ENCODE data around the gene PTGS1.

The PTGS1 gene

DNA sequence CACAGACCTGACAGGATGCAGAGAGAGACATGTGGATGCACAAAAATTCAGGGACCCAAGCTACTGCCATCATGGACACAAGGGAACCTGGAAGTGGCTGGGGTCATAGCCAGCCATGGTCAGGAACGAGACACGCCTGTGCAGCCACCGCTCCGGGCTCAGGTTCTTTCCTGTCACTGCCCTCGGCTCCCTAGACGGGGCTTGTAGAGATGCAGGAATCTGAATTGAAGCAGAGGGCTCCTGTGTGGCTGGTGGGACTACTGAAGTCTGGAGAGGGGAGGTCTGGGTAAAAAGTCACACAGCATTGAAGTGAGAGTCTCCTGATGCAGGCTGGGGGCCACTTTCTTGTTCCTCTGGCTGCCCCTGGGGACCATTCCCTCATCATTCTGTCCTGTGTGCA is 32.3 kb upstream of the PTGS1 start:
- no peak for DNase-seq (ENCODE audit: extremely low read depth, low read depth)
- TF ChIP-seq, protein P1, sequence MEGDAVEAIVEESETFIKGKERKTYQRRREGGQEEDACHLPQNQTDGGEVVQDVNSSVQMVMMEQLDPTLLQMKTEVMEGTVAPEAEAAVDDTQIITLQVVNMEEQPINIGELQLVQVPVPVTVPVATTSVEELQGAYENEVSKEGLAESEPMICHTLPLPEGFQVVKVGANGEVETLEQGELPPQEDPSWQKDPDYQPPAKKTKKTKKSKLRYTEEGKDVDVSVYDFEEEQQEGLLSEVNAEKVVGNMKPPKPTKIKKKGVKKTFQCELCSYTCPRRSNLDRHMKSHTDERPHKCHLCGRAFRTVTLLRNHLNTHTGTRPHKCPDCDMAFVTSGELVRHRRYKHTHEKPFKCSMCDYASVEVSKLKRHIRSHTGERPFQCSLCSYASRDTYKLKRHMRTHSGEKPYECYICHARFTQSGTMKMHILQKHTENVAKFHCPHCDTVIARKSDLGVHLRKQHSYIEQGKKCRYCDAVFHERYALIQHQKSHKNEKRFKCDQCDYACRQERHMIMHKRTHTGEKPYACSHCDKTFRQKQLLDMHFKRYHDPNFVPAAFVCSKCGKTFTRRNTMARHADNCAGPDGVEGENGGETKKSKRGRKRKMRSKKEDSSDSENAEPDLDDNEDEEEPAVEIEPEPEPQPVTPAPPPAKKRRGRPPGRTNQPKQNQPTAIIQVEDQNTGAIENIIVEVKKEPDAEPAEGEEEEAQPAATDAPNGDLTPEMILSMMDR (IDR thresholded peaks at IDR 0.05; ENCODE audit: low read depth, low read length) = no peak

DNA sequence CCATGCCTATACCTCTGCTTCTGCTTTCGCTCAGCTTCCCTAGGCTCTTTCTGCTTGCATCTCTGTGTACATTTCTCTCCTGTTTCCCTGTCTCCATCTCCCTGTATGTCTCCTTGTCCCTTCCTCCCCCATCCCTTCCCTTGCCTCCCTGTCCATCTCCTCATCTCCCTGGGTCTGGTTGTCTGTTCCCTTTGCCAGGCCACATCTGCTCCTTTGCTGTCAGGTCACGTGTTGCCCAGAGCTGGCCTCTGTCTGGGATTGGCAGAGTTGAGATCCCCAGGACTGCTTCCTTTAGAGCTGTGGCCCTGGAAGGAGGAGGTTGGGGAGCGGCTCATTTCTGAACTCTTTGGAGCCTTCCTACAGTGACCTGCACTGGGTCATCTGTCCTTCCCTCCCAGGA is 31.8 kb upstream of the PTGS1 start:
- TF ChIP-seq, protein P1 (IDR thresholded peaks at IDR 0.05; ENCODE audit: low read depth, low read length) = no peak
- no peak for DNase-seq (ENCODE audit: extremely low read depth, low read depth)

DNA sequence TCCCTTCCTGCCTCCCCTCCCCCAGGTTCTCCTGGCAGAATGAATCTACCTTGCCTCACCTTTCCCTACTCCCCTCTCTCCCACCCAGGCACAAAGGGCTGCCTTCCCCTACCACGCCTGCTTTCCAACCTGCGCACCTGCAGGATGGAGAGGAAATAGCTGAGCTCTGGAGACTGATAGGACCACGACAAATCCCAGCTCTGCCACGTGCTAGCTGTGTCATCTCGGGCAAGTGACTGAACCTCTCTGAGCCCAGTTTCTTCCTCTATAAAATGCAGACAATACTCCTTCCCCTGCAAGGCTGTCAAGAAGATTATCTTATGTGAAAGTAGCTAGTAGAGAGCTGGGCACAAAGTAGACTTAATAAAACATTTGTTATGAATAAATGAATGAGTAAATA is 31.2 kb upstream of the PTGS1 start:
- no peak for DNase-seq (ENCODE audit: extremely low read depth, low read depth)
- TF ChIP-seq, protein P1 (IDR thresholded peaks at IDR 0.05; ENCODE audit: low read depth, low read length) = no peak

DNA sequence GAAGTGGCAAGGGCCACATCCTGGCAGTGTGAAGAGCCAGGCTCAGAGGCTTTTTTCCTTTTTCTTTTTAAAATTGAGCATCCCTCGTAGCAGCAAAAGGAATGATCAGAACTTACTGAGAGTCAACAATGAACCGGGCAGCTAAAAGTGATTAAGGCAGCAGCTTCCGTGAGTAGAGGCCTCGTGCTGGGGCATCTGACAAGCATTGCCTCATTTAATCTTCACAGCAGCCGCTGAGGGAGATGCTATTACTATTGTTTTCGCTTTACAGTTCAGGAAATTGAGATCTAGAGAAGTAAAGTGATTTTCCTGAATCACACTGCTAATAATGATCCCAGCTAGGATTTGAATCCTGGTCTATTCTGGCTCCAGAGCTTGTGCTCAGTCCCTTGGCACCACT is 30.7 kb upstream of the PTGS1 start:
- TF ChIP-seq, protein P1 (IDR thresholded peaks at IDR 0.05; ENCODE audit: low read depth, low read length) = no peak
- DNase-seq (ENCODE audit: extremely low read depth, low read depth) = no peak

DNA sequence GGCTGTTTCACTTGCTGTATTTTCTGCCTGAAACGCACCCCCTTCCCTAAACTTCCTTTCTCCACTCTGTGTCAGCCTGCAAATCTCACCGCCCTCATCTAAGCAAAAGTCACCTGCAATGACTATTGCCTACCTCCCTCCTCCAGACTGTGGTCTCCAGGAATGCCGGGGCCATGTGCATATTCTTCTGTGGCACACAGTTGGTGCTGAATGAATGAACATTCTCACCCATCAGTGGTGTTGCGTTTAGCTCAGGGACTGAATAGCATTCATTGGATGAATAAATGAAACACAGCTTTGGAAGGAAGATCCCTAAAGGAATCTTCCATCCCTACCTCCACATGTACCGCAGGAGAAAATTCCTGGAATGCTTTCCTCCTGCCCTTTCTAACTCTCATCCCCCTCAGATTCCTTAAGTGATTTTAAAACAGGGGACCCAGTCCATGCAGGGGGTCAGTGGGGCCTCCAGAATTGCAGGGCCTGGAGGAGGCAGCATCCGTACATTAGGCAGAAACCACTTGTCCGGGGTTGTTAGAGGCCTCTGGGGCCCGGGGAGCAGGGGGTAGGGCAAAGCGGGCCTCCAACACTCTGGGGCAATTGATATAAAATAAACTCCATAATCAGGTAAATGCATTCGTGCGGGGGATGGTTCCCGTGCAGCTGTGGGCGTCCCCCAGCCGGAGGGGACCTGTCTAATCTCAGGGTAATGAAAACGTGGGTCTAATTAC is 28.3 kb upstream of the PTGS1 start:
- TF ChIP-seq, protein P1 (IDR thresholded peaks at IDR 0.05; ENCODE audit: low read depth, low read length) = no peak
- DNase-seq (ENCODE audit: extremely low read depth, low read depth) = no peak

DNA sequence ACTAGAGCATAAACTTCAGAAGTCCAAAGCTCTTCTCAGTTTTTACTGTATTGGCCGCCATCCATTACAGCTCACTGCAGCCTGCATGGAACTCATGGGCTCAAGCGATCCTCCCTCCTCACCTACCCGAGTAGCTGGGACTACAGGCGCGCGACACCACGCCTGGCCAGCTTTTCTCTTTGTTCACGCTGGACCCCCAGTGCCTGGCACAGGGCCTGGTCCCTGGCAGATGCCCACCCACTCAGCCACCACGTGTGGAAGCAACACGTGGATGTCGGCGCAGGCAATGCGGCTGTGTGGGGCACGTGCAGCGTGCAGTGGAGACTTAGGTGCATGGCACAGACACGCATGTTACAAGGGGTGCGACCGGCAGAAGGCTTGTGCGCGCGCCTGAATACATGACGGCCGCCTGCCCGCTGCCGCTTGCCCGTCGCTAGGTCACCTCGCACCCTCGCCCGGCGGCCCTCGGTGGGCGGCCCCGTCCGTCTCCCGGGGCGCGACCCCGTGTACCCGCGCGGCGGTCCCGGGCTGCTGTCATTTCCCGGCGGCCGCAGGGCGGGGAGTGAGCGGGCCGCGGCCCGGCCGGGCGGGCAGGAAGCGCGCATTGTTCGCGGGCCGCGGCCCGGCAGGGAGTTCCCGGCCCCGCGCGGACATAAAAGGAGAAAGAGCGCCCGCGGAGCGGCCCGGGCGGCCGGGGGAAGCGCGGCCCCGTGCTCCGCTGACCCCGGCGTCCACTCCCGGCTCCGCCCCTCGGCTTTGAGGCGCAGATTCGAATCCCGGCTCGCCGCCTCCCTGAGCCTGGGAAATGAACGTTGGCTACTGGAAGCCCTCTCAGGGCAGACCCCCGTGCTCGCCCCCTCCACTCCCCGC is 24.1 kb upstream of the PTGS1 start:
- no peak for DNase-seq (ENCODE audit: extremely low read depth, low read depth)
- TF ChIP-seq, protein P1 (IDR thresholded peaks at IDR 0.05; ENCODE audit: low read depth, low read length) = no peak
